PC-3 (cell line): ENCODE measurements around the gene HERC6. TPM values are rescaled to one million over a fixed set of nuclear protein-coding genes. Genes with fewer than 3 reads are reported as not detected.
A peak's percentile ranks its signal among the peaks of the same experiment; 100 is the strongest.

ENCODE experiments used
- ATAC-seq: fragments of 200-7000 bp; cut with Tn5 transposase; 2 replicates; pipeline ENCODE4 v1.9.1; 2020; ENCODE audit warnings: mild to moderate bottlenecking, moderate library complexity
- BruUV-seq: library from RNA; stranded (reverse); fragments of 400-500 nt; replicated peaks from 2 replicates; lab custom pipeline; 2021; lab: Mats Ljungman, UMichigan
- CTCF ChIA-PET: fragments of 300-600 bp; sonication (Branson Sonifier 250); formaldehyde crosslinking; loops from one replicate; lab custom pipeline; 2022; ENCODE audit warnings: antibody characterized with exemption; lab: Charles Lee
- POLR2A ChIA-PET: fragments of 300-600 bp; sonication (Branson Sonifier 250); formaldehyde crosslinking; loops from one replicate; lab custom pipeline; 2022; ENCODE audit warnings: antibody characterized with exemption; ENCODE audit not compliant: unreplicated experiment; lab: Charles Lee
- DNase-seq: peaks from one replicate; pipeline ENCODE4 v3.0.0-alpha.2; 2015
- H2AFZ ChIP-seq: fragments of 300-600 bp; sonication (generic); 2 replicates; pipeline ENCODE4 v1.6.0; 2016; ENCODE audit warnings: antibody characterized with exemption, low read length
- H3F3A ChIP-seq: fragments of 300-600 bp; sonication (generic); one replicate; pipeline ENCODE4 v1.6.0; 2017; ENCODE audit warnings: antibody characterized with exemption, low read length, control low read depth, mild to moderate bottlenecking; ENCODE audit not compliant: unreplicated experiment
- H3K27ac ChIP-seq: fragments of 300-600 bp; sonication (generic); 2 replicates; pipeline ENCODE4 v1.5.1; 2016; ENCODE audit warnings: mild to moderate bottlenecking, low read length
- H3K27me3 ChIP-seq: fragments of 300-600 bp; sonication (generic); 2 replicates; pipeline ENCODE4 v1.6.1; 2016; ENCODE audit warnings: low read length, mixed read lengths
- H3K36me3 ChIP-seq: fragments of 300-600 bp; sonication (generic); 2 replicates; pipeline ENCODE4 v1.6.1; 2016; ENCODE audit warnings: low read depth, mixed run types, low read length, mixed read lengths
- H3K4me1 ChIP-seq: fragments of 300-600 bp; sonication (generic); 2 replicates; pipeline ENCODE4 v1.5.1; 2016; ENCODE audit warnings: low read length; ENCODE audit not compliant: insufficient read depth
- H3K4me2 ChIP-seq: fragments of 300-600 bp; sonication (generic); 2 replicates; pipeline ENCODE4 v1.6.0; 2016; ENCODE audit warnings: low read length
- H3K4me3 ChIP-seq: fragments of 300-600 bp; sonication (generic); 2 replicates; pipeline ENCODE4 v1.5.1; 2016; ENCODE audit warnings: mild to moderate bottlenecking, low read length, mixed read lengths
- H3K79me2 ChIP-seq: fragments of 300-600 bp; sonication (generic); 2 replicates; pipeline ENCODE4 v1.6.1; 2017; ENCODE audit warnings: low read length, mixed read lengths
- H3K9ac ChIP-seq: fragments of 300-600 bp; sonication (generic); 2 replicates; pipeline ENCODE4 v1.6.0; 2016; ENCODE audit warnings: mild to moderate bottlenecking, low read length
- H3K9me2 ChIP-seq: fragments of 300-600 bp; sonication (generic); replicated peaks from 2 replicates; pipeline ENCODE4 v1.6.1; 2016; ENCODE audit warnings: mixed run types, low read length, mixed read lengths
- H3K9me3 ChIP-seq: fragments of 300-600 bp; sonication (generic); 2 replicates; pipeline ENCODE4 v1.6.1; 2016; ENCODE audit warnings: low read length, mixed read lengths
- H4K20me1 ChIP-seq: fragments of 300-600 bp; sonication (generic); 2 replicates; pipeline ENCODE4 v1.6.1; 2016; ENCODE audit warnings: low read length, mixed read lengths
- EZH2 ChIP-seq: fragments of 300-600 bp; sonication (generic); IDR thresholded peaks from one replicate; pipeline ENCODE4 v1.6.1; 2017; ENCODE audit warnings: antibody characterized with exemption, mild to moderate bottlenecking, low read length; ENCODE audit not compliant: unreplicated experiment
- EZH2phosphoT487 ChIP-seq: fragments of 300-600 bp; sonication (generic); IDR thresholded peaks from 2 replicates; pipeline ENCODE4 v1.6.1; 2018; ENCODE audit warnings: mild to moderate bottlenecking, antibody characterized with exemption, low read length, borderline replicate concordance
- intact Hi-C: fragments of 100-400 bp; cut with micrococcal nuclease; formaldehyde crosslinking; loops from 2 replicates; pipeline ENCODE4 v1.9.0; 2023
- total RNA-seq: library from RNA; depleted of rRNA; stranded (reverse); fragments of >200 nt; gene quantifications from 2 replicates; pipeline ENCODE4 v1.2.3, GENCODE V29; 2014
- TF ChIP-seq, protein P1 (sequence below): fragments of 300-600 bp; sonication (generic); conservative IDR thresholded peaks from 2 replicates; pipeline ENCODE4 v1.5.1; 2017; ENCODE audit warnings: antibody characterized with exemption, low read depth, mild to moderate bottlenecking, low read length

The HERC6 gene
- total RNA-seq, 1 experiment from 2014 or later: 4.8 TPM

DNA sequence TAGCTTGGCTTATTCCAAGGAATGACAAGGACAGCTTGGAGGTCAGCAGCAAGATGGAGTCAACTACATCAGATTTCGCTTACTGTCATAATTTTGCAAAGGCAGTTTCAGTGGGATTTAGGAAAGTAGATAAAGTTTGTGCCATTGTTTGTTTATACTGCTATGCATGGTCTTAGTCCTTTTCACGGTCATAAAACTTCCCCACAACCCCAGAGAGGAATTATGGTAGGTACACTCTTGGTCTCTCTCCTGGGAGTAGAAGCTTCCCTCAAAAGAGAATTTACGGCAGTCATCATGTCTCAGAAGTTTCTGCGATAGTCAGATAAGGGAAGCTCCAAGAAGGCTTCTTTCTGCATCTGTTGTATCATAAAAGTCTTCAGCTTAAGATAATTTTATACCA, 27.9 kb upstream of the HERC6 start:
- ATAC-seq (no peak), DNase-seq (no peak)
- Histone ChIP-seq H3K36me3 (no peaks in the 10 kb centered on the region), H3K4me3 (no peak overlapping the region), H3F3A (no peaks in the 10 kb centered on the region), H3K27me3 (no peaks in the 10 kb centered on the region), H3K9me3 (no peaks in the 10 kb centered on the region), H4K20me1 (no peaks in the 10 kb centered on the region), H2AFZ (no peak overlapping the region), H3K9me2 (no peaks in the 10 kb centered on the region), H3K9ac (no peak overlapping the region), H3K27ac (no peak overlapping the region), H3K4me1 (0 out of 2 replicates have a peak, but pooled peaks cover 8% of the 10 kb centered on the region), H3K79me2 (no peaks in the 10 kb centered on the region), H3K4me2 (no peak overlapping the region)
- no TSS peak for BruUV-seq
- intact Hi-C loops: no loop called here
- TF ChIP-seq EZH2phosphoT487: no peak
- TF ChIP-seq, protein P1, sequence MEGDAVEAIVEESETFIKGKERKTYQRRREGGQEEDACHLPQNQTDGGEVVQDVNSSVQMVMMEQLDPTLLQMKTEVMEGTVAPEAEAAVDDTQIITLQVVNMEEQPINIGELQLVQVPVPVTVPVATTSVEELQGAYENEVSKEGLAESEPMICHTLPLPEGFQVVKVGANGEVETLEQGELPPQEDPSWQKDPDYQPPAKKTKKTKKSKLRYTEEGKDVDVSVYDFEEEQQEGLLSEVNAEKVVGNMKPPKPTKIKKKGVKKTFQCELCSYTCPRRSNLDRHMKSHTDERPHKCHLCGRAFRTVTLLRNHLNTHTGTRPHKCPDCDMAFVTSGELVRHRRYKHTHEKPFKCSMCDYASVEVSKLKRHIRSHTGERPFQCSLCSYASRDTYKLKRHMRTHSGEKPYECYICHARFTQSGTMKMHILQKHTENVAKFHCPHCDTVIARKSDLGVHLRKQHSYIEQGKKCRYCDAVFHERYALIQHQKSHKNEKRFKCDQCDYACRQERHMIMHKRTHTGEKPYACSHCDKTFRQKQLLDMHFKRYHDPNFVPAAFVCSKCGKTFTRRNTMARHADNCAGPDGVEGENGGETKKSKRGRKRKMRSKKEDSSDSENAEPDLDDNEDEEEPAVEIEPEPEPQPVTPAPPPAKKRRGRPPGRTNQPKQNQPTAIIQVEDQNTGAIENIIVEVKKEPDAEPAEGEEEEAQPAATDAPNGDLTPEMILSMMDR: no peak
- TF ChIP-seq EZH2: no peak
- POLR2A ChIA-PET: no interaction called here
- CTCF ChIA-PET: no interaction called here

- intact Hi-C loops: no loop called here
- peak overlapping the region; percentile 34; the same call in 1 of the 2 replicates for H3K4me2 ChIP-seq
- H3F3A ChIP-seq: no peaks in the 10 kb centered on the region
- H3K36me3 ChIP-seq: no peaks in the 10 kb centered on the region
- no peaks in the 10 kb centered on the region for H3K9me2 ChIP-seq
- H3K27ac ChIP-seq: no peak overlapping the region
- no peaks in the 10 kb centered on the region for H3K9me3 ChIP-seq
- no peaks in the 10 kb centered on the region for H3K27me3 ChIP-seq
- no peak overlapping the region for H3K4me3 ChIP-seq
- CTCF ChIA-PET: interaction anchor here (0.6 kb wide), 1 partner anchor 162 kb away, joined by 5 read pairs; no protein-coding TSS in a partner anchor
- H2AFZ ChIP-seq: peak overlapping the region; percentile 71; the same call in 1 of the 2 replicates
- TF ChIP-seq, protein P1: 0 out of 2 replicates have a peak, but pooled peaks have one; percentile 13
- TF ChIP-seq EZH2: no peak
- no peak overlapping the region for H3K9ac ChIP-seq
- no peaks in the 10 kb centered on the region for H3K79me2 ChIP-seq
- POLR2A ChIA-PET: no interaction called here
- no peaks in the 10 kb centered on the region for H4K20me1 ChIP-seq
- ATAC-seq: peak; percentile 48
- 0 out of 2 replicates have a peak, but pooled peaks cover 8% of the 10 kb centered on the region for H3K4me1 ChIP-seq
- BruUV-seq: no TSS peak
- DNase-seq: peak; percentile 41
Measured at GRCh38 chr4:88352062-88352740, 26.5 kb upstream of the HERC6 start.

GRCh38 chr4:88353324-88353723, 25.3 kb upstream of the HERC6 start:
- Histone ChIP-seq H3K79me2 (no peaks in the 10 kb centered on the region), H3K4me2 (no peak overlapping the region), H3K9me2 (no peaks in the 10 kb centered on the region), H3K27me3 (no peaks in the 10 kb centered on the region), H3K4me1 (0 out of 2 replicates have a peak, but pooled peaks cover 8% of the 10 kb centered on the region), H2AFZ (no peak overlapping the region), H3K4me3 (no peak overlapping the region), H4K20me1 (no peaks in the 10 kb centered on the region), H3F3A (no peaks in the 10 kb centered on the region), H3K36me3 (no peaks in the 10 kb centered on the region), H3K27ac (no peak overlapping the region), H3K9me3 (no peaks in the 10 kb centered on the region), H3K9ac (no peak overlapping the region)
- no peak for ATAC-seq
- ChIA-PET CTCF (no interaction called here), POLR2A (no interaction called here)
- no peak for TF ChIP-seq EZH2
- no peak for TF ChIP-seq EZH2phosphoT487
- TF ChIP-seq, protein P1: no peak
- intact Hi-C loops: no loop called here
- BruUV-seq: no TSS peak
- DNase-seq: no peak
